Sigmoid colon (tissue), 7 donors: ENCODE measurements around the gene CDK8. TPM values are rescaled to one million over a fixed set of nuclear protein-coding genes. Genes with fewer than 3 reads are reported as not detected.
A peak's percentile ranks its signal among the peaks of the same experiment; 100 is the strongest.

Source experiments
- DNase-seq: peaks from one replicate; pipeline ENCODE4 v3.0.0-alpha.2; 2019
- H3K27ac ChIP-seq, 4 donors: fragments of 200-600 bp; sonication (generic); one replicate each; pipeline ENCODE4 v1.5.1; 2016 to 2019; ENCODE audit warnings: mild to moderate bottlenecking in 1 of 4
- H3K27me3 ChIP-seq, 3 donors: fragments of 200-600 bp; sonication (generic); one replicate each; pipeline ENCODE4 v1.5.1; 2019; ENCODE audit warnings: mild to moderate bottlenecking in 1 of 3
- H3K36me3 ChIP-seq, 4 donors: fragments of 200-600 bp; sonication (generic); one replicate each; pipeline ENCODE4 v1.5.1; 2016 to 2019
- H3K4me1 ChIP-seq, 4 donors: fragments of 200-600 bp; sonication (generic); one replicate each; pipeline ENCODE4 v1.5.1; 2017 to 2019
- H3K4me3 ChIP-seq, 4 donors: fragments of 200-600 bp; sonication (generic); one replicate each; pipeline ENCODE4 v1.5.1; 2017 to 2019; ENCODE audit warnings: mild to moderate bottlenecking in 2 of 4, moderate library complexity in 1 of 4
- H3K9me3 ChIP-seq, 4 donors: fragments of 200-600 bp in 3 of 4; sonication (generic) in 3 of 4; one replicate each; pipeline versions ENCODE4 v1.5.1 to v1.6.1; 2013 to 2019
- CTCF ChIP-seq, 4 experiments: fragments of 450-650 bp in 3 of 4; fragments of 200-600 bp in 1 of 4; IDR thresholded peaks; one replicate each; pipeline ENCODE4 v1.5.1; 2016 to 2019; ENCODE audit warnings: antibody characterized with exemption in 4 of 4, mild to moderate bottlenecking in 3 of 4, moderate library complexity in 2 of 4
- EP300 ChIP-seq, 4 donors: sonication (generic); formaldehyde crosslinking; IDR thresholded peaks; one replicate each; pipeline ENCODE4 v1.6.1; 2017; ENCODE audit warnings: antibody characterized with exemption in 4 of 4
- POLR2A ChIP-seq, 2 donors: fragments of 450-650 bp; IDR thresholded peaks; one replicate each; pipeline ENCODE4 v1.6.1; 2016; ENCODE audit warnings: antibody characterized with exemption in 2 of 2, mild to moderate bottlenecking in 2 of 2, moderate library complexity in 2 of 2
- POLR2AphosphoS5 ChIP-seq, 4 donors: sonication (generic); formaldehyde crosslinking; IDR thresholded peaks; one replicate each; pipeline ENCODE4 v1.6.1; 2017; ENCODE audit warnings: antibody characterized with exemption in 4 of 4
- WGBS, 2 donors: extraction: QIAGEN DNeasy Blood & Tissue Kit; methylation state at CpG; one replicate each; pipeline ENCODE4 v1.1.7; 2013; 5-methylcytosine and 5-hydroxymethylcytosine counted together
- intact Hi-C: fragments of 100-400 bp; cut with DNase I; formaldehyde crosslinking; loops from one replicate; pipeline ENCODE4 v1.15.1; 2023
- polyA plus RNA-seq, 3 donors: library from polyadenylated mRNA; stranded (reverse); fragments of 200-250 nt; gene quantifications; one replicate each; pipeline ENCODE4 v1.2.3, GENCODE V29; 2013
- total RNA-seq, 4 donors: library from RNA; depleted of rRNA; stranded (reverse); fragments of >200 nt; gene quantifications; one replicate each; pipeline ENCODE4 v1.1.0, GENCODE V29; 2016
- donor health status: healthy with polysubstance abuse.
- donor health status: Bipolar disorder and iron deficiency.
- donor health status: healthy.

Gene CDK8
- total and polyA plus RNA-seq, 7 donors, result 10.8 to 78.6 (median 42.3) TPM

- Histone ChIP-seq H3K36me3 (no peaks in the 10 kb centered on the region), H3K27ac (peak overlapping the region; percentile 93 to 98 (median 95)), H3K9me3 (no peaks in the 10 kb centered on the region), H3K4me1 (peaks cover 0 to 30% (median 12%) of the 10 kb centered on the region in 4 donors), H3K27me3 (no peaks in the 10 kb centered on the region), H3K4me3 (peak overlapping the region; percentile 86 to 97 (median 94))
- no peak for TF ChIP-seq CTCF (IDR thresholded peaks at IDR 0.05)
- TF ChIP-seq POLR2AphosphoS5 (IDR thresholded peaks at IDR 0.05), result no peak
- no peak for TF ChIP-seq POLR2A (IDR thresholded peaks at IDR 0.05)
- TF ChIP-seq EP300 (IDR thresholded peaks at IDR 0.05), result no peak
- WGBS, 2 donors, result 39 to 42% methylated on average over 9 of the region's 9 CpGs
- no peak for DNase-seq
- intact Hi-C loops, result loop anchor here (1.0 to 5.0 kb wide), 5 partner anchors 66 to 234 kb away; no protein-coding TSS in a partner anchor
These were observed 605 bp upstream of the CDK8 start for GRCh38 chr13:26253262-26253786.

GRCh38 chr13:26254583-26255111, 718 bp downstream of the CDK8 start:
- intact Hi-C loops, result loop anchor here (2.0 to 5.0 kb wide), 5 partner anchors 32 to 233 kb away; partner anchors contain the start of gene RNF6
- no peaks in the 10 kb centered on the region for H3K27me3 ChIP-seq
- H3K4me1 ChIP-seq, result peaks cover 0 to 39% (median 23%) of the 10 kb centered on the region in 4 donors
- peak overlapping the region; percentile 93 to 98 (median 95) for H3K27ac ChIP-seq
- TF ChIP-seq EP300 (IDR thresholded peaks at IDR 0.05), result no peak
- TF ChIP-seq POLR2AphosphoS5 (IDR thresholded peaks at IDR 0.05), result peak in 1 of 4 donors; percentile 48
- TF ChIP-seq POLR2A (IDR thresholded peaks at IDR 0.05), result no peak
- TF ChIP-seq CTCF (IDR thresholded peaks at IDR 0.05), result no peak
- H3K9me3 ChIP-seq, result no peaks in the 10 kb centered on the region
- DNase-seq, result peak; percentile 76
- peak overlapping the region; percentile 86 to 97 (median 94) for H3K4me3 ChIP-seq
- H3K36me3 ChIP-seq, result no peaks in the 10 kb centered on the region
- WGBS, 2 donors, result 0 to 1% methylated on average over 35 of the region's 35 CpGs

- Histone ChIP-seq H3K4me3 (peak overlapping the region; percentile 86 to 97 (median 94)), H3K4me1 (peaks cover 0 to 39% (median 26%) of the 10 kb centered on the region in 4 donors), H3K27ac (peak overlapping the region; percentile 93 to 98 (median 95)), H3K27me3 (no peaks in the 10 kb centered on the region), H3K36me3 (no peaks in the 10 kb centered on the region), H3K9me3 (no peaks in the 10 kb centered on the region)
- intact Hi-C loops, result loop anchor here (2.0 kb wide), 1 partner anchor 32 kb away; the partner anchor contains the start of gene RNF6
- DNase-seq, result no peak
- TF ChIP-seq POLR2A (IDR thresholded peaks at IDR 0.05), result no peak
- TF ChIP-seq POLR2AphosphoS5 (IDR thresholded peaks at IDR 0.05), result no peak
- TF ChIP-seq CTCF (IDR thresholded peaks at IDR 0.05), result no peak
- no peak for TF ChIP-seq EP300 (IDR thresholded peaks at IDR 0.05)
- WGBS, 2 donors, result 2 to 4% methylated on average over 7 of the region's 7 CpGs
These were observed 1.2 kb downstream of the CDK8 start for GRCh38 chr13:26255115-26255514.

GRCh38 chr13:26255691-26256277, 1.9 kb downstream of the CDK8 start:
- peaks cover 0 to 39% (median 32%) of the 10 kb centered on the region in 4 donors for H3K4me1 ChIP-seq
- H3K27me3 ChIP-seq, result no peaks in the 10 kb centered on the region
- H3K4me3 ChIP-seq, result peak overlapping the region; percentile 86 to 97 (median 94)
- DNase-seq, result no peak
- peak overlapping the region in 3 of 4 donors; percentile 93 to 98 (median 97) for H3K27ac ChIP-seq
- TF ChIP-seq POLR2A (IDR thresholded peaks at IDR 0.05), result no peak
- TF ChIP-seq EP300 (IDR thresholded peaks at IDR 0.05), result no peak
- TF ChIP-seq CTCF (IDR thresholded peaks at IDR 0.05), result no peak
- no peak for TF ChIP-seq POLR2AphosphoS5 (IDR thresholded peaks at IDR 0.05)
- H3K9me3 ChIP-seq, result no peaks in the 10 kb centered on the region
- intact Hi-C loops, result loop anchor here (2.0 kb wide), 1 partner anchor 33 kb away; the partner anchor contains the start of gene RNF6
- 13 to 50% methylated on average over 10 of the region's 10 CpGs for WGBS, 2 donors
- no peaks in the 10 kb centered on the region for H3K36me3 ChIP-seq
